K562 treated with DMSO at 1 percent for 12 hours (cell line): ENCODE results near the gene ETFRF1. TPM values are rescaled to one million over a fixed set of nuclear protein-coding genes. Genes with fewer than 3 reads are reported as not detected.

Experiments
- total RNA-seq: library from RNA; unstranded; fragments of 300-600 nt; gene quantifications from 2 replicates; pipeline ENCODE4 v1.2.3, GENCODE V29; 2022; ENCODE audit not compliant: insufficient read depth

ETFRF1 gene
- 11.4 and 24.3 TPM in 2 replicates for total RNA-seq

GRCh38 chr12:25195056-25195971 lies at the start of gene ETFRF1, which contains the start of gene DNAI7:
Gene ETFRF1 (plus strand): TSS chr12:25195237. CDS start chr12:25203957, 8,720 bp downstream.
Gene DNAI7 (minus strand): TSS chr12:25195160. CDS start chr12:25195078, 82 bp downstream.

GRCh38 chr12:25250744-25251730 lies 56.0 kb downstream of the ETFRF1 start, which contains the start of gene KRAS:
Gene KRAS (minus strand): TSS chr12:25250929.

Other genes starting within 250 kb of the ETFRF1 start
- 12.7 and 54.3 TPM in 2 replicates for gene BCAT1, start 246.1 kb upstream of the ETFRF1 start, total RNA-seq
- not detected in 2 replicates for gene DNAI7, start 77 bp upstream of the ETFRF1 start, total RNA-seq
- 3.8 and 11.7 TPM in 2 replicates for gene KRAS, start 55.7 kb downstream of the ETFRF1 start, total RNA-seq